ENCODE measurements around the gene RRP15.
A peak's percentile ranks its signal among the peaks of the same experiment; 100 is the strongest.

GRCh38 chr1:218347336-218347722, 62.2 kb downstream of the RRP15 start:
- TF ChIP-seq CTCF (conservative IDR thresholded peaks at IDR 0.05 in 1 of 2, IDR thresholded peaks at IDR 0.05 in 1 of 2; ENCODE audit: extremely low read depth in 1 of 2, insufficient read depth in 1 of 2, low read depth in 1 of 2, low read length in 2 of 2) (peak in 1 of 2 donors; percentile 7), EZH2 (IDR thresholded peaks at IDR 0.05; ENCODE audit: borderline replicate concordance, low read length) (no peak)

Data from mammary epithelial cell (primary cell).